Ureter (tissue), 1 donor: ENCODE results near the gene DPEP2NB. TPM values are rescaled to one million over a fixed set of nuclear protein-coding genes. Genes with fewer than 3 reads are reported as not detected.

Source experiments
- total RNA-seq: library from RNA; stranded (reverse); gene quantifications from one replicate; pipeline ENCODE4 v1.2.4, GENCODE V29; 2023
- donor health status: DM: yes; HTN: yes; CAD: no.

Gene DPEP2NB
- total RNA-seq, 1 donor from 2014 or later = not detected

Other genes with a start within 250 kb of the DPEP2NB start
- gene RANBP10, start 209.4 kb downstream of the DPEP2NB start, total RNA-seq = 25.3 TPM
- gene TSNAXIP1, start 209.0 kb downstream of the DPEP2NB start, total RNA-seq = 2.5 TPM
- 22.8 TPM for gene THAP11, start 173.6 kb downstream of the DPEP2NB start, total RNA-seq
- gene NUTF2, start 169.0 kb downstream of the DPEP2NB start, total RNA-seq = 85.2 TPM
- 50.9 TPM for gene CENPT, start 168.2 kb downstream of the DPEP2NB start, total RNA-seq
- gene EDC4, start 142.9 kb downstream of the DPEP2NB start, total RNA-seq = 64.9 TPM
- gene NRN1L, start 131.0 kb downstream of the DPEP2NB start, total RNA-seq = not detected
- gene PSKH1, start 122.7 kb downstream of the DPEP2NB start, total RNA-seq = 31.2 TPM
- 2.1 TPM for gene CTRL, start 84.0 kb downstream of the DPEP2NB start, total RNA-seq
- gene PSMB10, start 79.1 kb downstream of the DPEP2NB start, total RNA-seq = 89.4 TPM
- 47.3 TPM for gene LCAT, start 71.8 kb downstream of the DPEP2NB start, total RNA-seq
- gene SLC12A4, start 47.3 kb downstream of the DPEP2NB start, total RNA-seq = 93.1 TPM
- not detected for gene DPEP3, start 35.4 kb downstream of the DPEP2NB start, total RNA-seq
- 7.0 TPM for gene DPEP2, start 16.4 kb downstream of the DPEP2NB start, total RNA-seq
- gene DDX28, start 7.3 kb upstream of the DPEP2NB start, total RNA-seq = 15.5 TPM
- gene DUS2, start 7.4 kb upstream of the DPEP2NB start, total RNA-seq = 26.6 TPM
- gene NFATC3, start 69.5 kb upstream of the DPEP2NB start, total RNA-seq = 44.0 TPM
- 127 TPM for gene ESRP2, start 220.2 kb upstream of the DPEP2NB start, total RNA-seq
- 15.9 TPM for gene PLA2G15, start 229.5 kb upstream of the DPEP2NB start, total RNA-seq
- 29.4 TPM for gene SLC7A6, start 248.6 kb upstream of the DPEP2NB start, total RNA-seq